Panc1 (cell line): Measurements from ENCODE around the gene RAP1GAP. TPM values are rescaled to one million over a fixed set of nuclear protein-coding genes. Genes with fewer than 3 reads are reported as not detected.

Experiments used
- ATAC-seq: fragments of 200-7000 bp; cut with Tn5 transposase; 2 replicates; pipeline ENCODE4 v1.9.1; 2020; ENCODE audit warnings: mild to moderate bottlenecking, moderate library complexity
- BruUV-seq: library from RNA; stranded (reverse); fragments of 400-500 nt; replicated peaks from 2 replicates; lab custom pipeline; 2021; lab: Mats Ljungman, UMichigan
- CTCF ChIA-PET: fragments of 300-600 bp; sonication (Branson Sonifier 250); formaldehyde crosslinking; loops from one replicate; lab custom pipeline; 2022; ENCODE audit warnings: antibody characterized with exemption; lab: Charles Lee
- POLR2A ChIA-PET: fragments of 300-600 bp; sonication (Branson Sonifier 250); formaldehyde crosslinking; loops from one replicate; lab custom pipeline; 2022; ENCODE audit warnings: antibody characterized with exemption; lab: Charles Lee
- DNase-seq: peaks from one replicate; pipeline ENCODE4 v3.0.0-alpha.2; 2010; ENCODE audit warnings: low read depth, low spot score
- H3K27ac ChIP-seq: 2 replicates; pipeline ENCODE4 v1.5.1; 2011; ENCODE audit warnings: mild to moderate bottlenecking, low read length, inconsistent platforms
- H3K27me3 ChIP-seq: fragments of 200-500 bp; sonication (Bioruptor generic); 2 replicates; pipeline ENCODE4 v1.6.0; 2014; ENCODE audit warnings: low read length, inconsistent platforms; ENCODE audit not compliant: control insufficient read depth, insufficient read depth
- H3K36me3 ChIP-seq: fragments of 200-500 bp; sonication (Bioruptor generic); 2 replicates; pipeline ENCODE4 v1.5.1; 2014; ENCODE audit warnings: inconsistent platforms, mild to moderate bottlenecking, low read length, moderate library complexity; ENCODE audit not compliant: control insufficient read depth, insufficient read depth
- H3K4me1 ChIP-seq: 2 replicates; pipeline ENCODE4 v1.5.1; 2011; ENCODE audit warnings: inconsistent platforms, mild to moderate bottlenecking, low read length, moderate library complexity; ENCODE audit not compliant: control insufficient read depth, insufficient read depth
- H3K4me3 ChIP-seq, 2 experiments: 2 replicates each; pipeline ENCODE4 v1.5.1; 2011 to 2012; ENCODE audit warnings: low read depth in 2 of 2, low read length in 2 of 2, mild to moderate bottlenecking in 2 of 2, inconsistent platforms in 1 of 2, moderate library complexity in 1 of 2
- H3K9me3 ChIP-seq: fragments of 200-500 bp; sonication (Bioruptor generic); 2 replicates; pipeline ENCODE4 v1.5.1; 2014; ENCODE audit warnings: low read depth, mild to moderate bottlenecking, inconsistent platforms, low read length, moderate library complexity; ENCODE audit not compliant: control insufficient read depth, insufficient read depth
- POLR2AphosphoS5 ChIP-seq: IDR thresholded peaks from 2 replicates; pipeline ENCODE4 v1.6.1; 2012; ENCODE audit warnings: mild to moderate bottlenecking, low read depth, low read length, moderate library complexity
- SIN3A ChIP-seq: IDR thresholded peaks from 2 replicates; pipeline ENCODE4 v1.6.1; 2012; ENCODE audit warnings: low read depth, mild to moderate bottlenecking, low read length, moderate library complexity, borderline replicate concordance; ENCODE audit not compliant: insufficient read depth
- TCF7L2 ChIP-seq: IDR thresholded peaks from 2 replicates; pipeline ENCODE4 v1.6.1; 2011; ENCODE audit warnings: mild to moderate bottlenecking, low read depth, low read length, inconsistent platforms
- in situ Hi-C: cut with HindIII; loops from 2 replicates; pipeline ENCODE4 v1.10.0; 2016; ENCODE audit warnings: low sequenced_read_pairs, low pct_unique_long_range_greater_than_20kb
- intact Hi-C: fragments of 100-400 bp; cut with micrococcal nuclease; formaldehyde crosslinking; loops from one replicate; pipeline ENCODE4 v1.10.0; 2022; ENCODE audit not compliant: unreplicated experiment
- total RNA-seq: library from RNA; stranded (reverse); gene quantifications from one replicate; pipeline ENCODE4 v1.2.1, GENCODE V29; 2021; ENCODE audit not compliant: unreplicated experiment
- TF ChIP-seq, protein P1 (sequence below): fragments of 450-650 bp; IDR thresholded peaks from 2 replicates; pipeline ENCODE4 v1.5.1; 2017; ENCODE audit warnings: mild to moderate bottlenecking
- TF ChIP-seq, protein P2 (sequence below), 2 experiments: IDR thresholded peaks; 2 replicates each; pipeline ENCODE4 v1.6.1; 2011 to 2012; ENCODE audit warnings: low read depth in 2 of 2, control low read depth in 1 of 2, low read length in 1 of 2, mild to moderate bottlenecking in 1 of 2, moderate library complexity in 1 of 2; ENCODE audit not compliant: insufficient read depth in 1 of 2

The RAP1GAP gene
- total RNA-seq, 1 experiment from 2014 or later, result 4.6 TPM

DNA sequence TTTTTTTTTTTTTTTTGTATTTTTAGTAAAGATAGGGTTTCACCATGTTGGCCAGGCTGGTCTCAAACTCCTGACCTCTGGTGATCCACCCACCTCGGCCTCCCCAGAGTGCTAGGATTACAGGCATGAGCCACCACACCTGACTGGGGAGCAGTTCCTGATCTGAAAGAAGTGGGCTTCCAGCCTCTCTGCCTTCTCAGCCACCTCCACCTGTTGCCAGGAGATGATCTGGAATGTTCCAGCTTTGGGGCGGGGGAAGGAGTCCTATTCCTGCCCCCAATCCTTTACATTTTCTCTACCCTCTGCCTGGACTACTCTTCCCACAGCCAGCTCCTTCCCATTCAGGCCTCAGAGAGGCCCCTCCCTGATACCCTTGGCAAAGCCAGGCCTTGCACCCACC, 28.1 kb downstream of the RAP1GAP start:
- TF ChIP-seq POLR2AphosphoS5 (no peak), SIN3A (no peak), TCF7L2 (no peak)
- TF ChIP-seq, protein P1, sequence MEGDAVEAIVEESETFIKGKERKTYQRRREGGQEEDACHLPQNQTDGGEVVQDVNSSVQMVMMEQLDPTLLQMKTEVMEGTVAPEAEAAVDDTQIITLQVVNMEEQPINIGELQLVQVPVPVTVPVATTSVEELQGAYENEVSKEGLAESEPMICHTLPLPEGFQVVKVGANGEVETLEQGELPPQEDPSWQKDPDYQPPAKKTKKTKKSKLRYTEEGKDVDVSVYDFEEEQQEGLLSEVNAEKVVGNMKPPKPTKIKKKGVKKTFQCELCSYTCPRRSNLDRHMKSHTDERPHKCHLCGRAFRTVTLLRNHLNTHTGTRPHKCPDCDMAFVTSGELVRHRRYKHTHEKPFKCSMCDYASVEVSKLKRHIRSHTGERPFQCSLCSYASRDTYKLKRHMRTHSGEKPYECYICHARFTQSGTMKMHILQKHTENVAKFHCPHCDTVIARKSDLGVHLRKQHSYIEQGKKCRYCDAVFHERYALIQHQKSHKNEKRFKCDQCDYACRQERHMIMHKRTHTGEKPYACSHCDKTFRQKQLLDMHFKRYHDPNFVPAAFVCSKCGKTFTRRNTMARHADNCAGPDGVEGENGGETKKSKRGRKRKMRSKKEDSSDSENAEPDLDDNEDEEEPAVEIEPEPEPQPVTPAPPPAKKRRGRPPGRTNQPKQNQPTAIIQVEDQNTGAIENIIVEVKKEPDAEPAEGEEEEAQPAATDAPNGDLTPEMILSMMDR, result no peak
- TF ChIP-seq, protein P2, sequence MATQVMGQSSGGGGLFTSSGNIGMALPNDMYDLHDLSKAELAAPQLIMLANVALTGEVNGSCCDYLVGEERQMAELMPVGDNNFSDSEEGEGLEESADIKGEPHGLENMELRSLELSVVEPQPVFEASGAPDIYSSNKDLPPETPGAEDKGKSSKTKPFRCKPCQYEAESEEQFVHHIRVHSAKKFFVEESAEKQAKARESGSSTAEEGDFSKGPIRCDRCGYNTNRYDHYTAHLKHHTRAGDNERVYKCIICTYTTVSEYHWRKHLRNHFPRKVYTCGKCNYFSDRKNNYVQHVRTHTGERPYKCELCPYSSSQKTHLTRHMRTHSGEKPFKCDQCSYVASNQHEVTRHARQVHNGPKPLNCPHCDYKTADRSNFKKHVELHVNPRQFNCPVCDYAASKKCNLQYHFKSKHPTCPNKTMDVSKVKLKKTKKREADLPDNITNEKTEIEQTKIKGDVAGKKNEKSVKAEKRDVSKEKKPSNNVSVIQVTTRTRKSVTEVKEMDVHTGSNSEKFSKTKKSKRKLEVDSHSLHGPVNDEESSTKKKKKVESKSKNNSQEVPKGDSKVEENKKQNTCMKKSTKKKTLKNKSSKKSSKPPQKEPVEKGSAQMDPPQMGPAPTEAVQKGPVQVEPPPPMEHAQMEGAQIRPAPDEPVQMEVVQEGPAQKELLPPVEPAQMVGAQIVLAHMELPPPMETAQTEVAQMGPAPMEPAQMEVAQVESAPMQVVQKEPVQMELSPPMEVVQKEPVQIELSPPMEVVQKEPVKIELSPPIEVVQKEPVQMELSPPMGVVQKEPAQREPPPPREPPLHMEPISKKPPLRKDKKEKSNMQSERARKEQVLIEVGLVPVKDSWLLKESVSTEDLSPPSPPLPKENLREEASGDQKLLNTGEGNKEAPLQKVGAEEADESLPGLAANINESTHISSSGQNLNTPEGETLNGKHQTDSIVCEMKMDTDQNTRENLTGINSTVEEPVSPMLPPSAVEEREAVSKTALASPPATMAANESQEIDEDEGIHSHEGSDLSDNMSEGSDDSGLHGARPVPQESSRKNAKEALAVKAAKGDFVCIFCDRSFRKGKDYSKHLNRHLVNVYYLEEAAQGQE (IDR thresholded peaks at IDR 0.05; ENCODE audit: insufficient read depth in 1 of 2, low read depth in 2 of 2, low read length in 1 of 2), result no peak
- CTCF ChIA-PET, result no interaction called here
- in situ Hi-C loops (no loop called here), intact Hi-C loops (no loop called here)
- DNase-seq (no peak), ATAC-seq (no peak)
- BruUV-seq, result no TSS peak
- no peaks in the 10 kb centered on the region for H3K9me3 ChIP-seq
- peaks cover 10% of the 10 kb centered on the region; the same call in 1 of the 2 replicates for H3K4me1 ChIP-seq
- no peaks in the 10 kb centered on the region for H3K36me3 ChIP-seq
- H3K4me3 ChIP-seq, result no peak overlapping the region
- POLR2A ChIA-PET, result no interaction called here
- H3K27me3 ChIP-seq, result no peaks in the 10 kb centered on the region
- H3K27ac ChIP-seq, result no peak overlapping the region

DNA sequence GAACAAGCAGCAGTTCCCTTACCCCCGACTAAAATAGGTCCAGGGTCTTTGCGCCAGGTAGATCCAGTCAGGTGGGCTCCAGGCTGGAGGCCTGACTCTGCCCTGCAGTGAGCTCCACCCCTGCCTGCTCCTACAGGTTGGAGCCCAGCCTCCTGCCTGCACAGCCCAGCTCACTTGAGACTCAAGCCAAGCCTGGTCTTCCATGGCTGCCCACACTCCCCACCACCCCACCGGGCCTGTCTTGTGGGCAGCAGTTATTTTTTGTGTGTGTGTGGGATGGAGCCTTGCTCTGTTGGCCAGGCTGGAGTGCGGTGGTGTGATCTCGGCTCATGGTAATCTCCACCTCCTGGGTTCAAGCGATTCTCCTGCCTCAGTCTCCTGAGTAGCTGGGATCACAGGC, 28.5 kb downstream of the RAP1GAP start:
- DNase-seq (no peak), ATAC-seq (no peak)
- peaks cover 10% of the 10 kb centered on the region; the same call in 1 of the 2 replicates for H3K4me1 ChIP-seq
- no TSS peak for BruUV-seq
- H3K36me3 ChIP-seq, result no peaks in the 10 kb centered on the region
- CTCF ChIA-PET, result no interaction called here
- no peaks in the 10 kb centered on the region for H3K27me3 ChIP-seq
- POLR2A ChIA-PET, result no interaction called here
- TF ChIP-seq TCF7L2, result no peak
- TF ChIP-seq, protein P1, result no peak
- TF ChIP-seq SIN3A, result no peak
- TF ChIP-seq, protein P2 (IDR thresholded peaks at IDR 0.05; ENCODE audit: insufficient read depth in 1 of 2, low read depth in 2 of 2, low read length in 1 of 2), result no peak
- no peak for TF ChIP-seq POLR2AphosphoS5
- intact Hi-C loops, result no loop called here
- in situ Hi-C loops, result no loop called here
- H3K4me3 ChIP-seq, result no peak overlapping the region
- no peak overlapping the region for H3K27ac ChIP-seq
- no peaks in the 10 kb centered on the region for H3K9me3 ChIP-seq
